Measurements from ENCODE around the gene ARF3.

- no peak for TF ChIP-seq CTCF (IDR thresholded peaks at IDR 0.05)
- no peak for TF ChIP-seq POLR2A (IDR thresholded peaks at IDR 0.05)
These were observed 28.6 kb upstream of the ARF3 start for GRCh38 chr12:48985901-48986300.

All from lower leg skin (tissue), 3 donors.